ENCODE data around the gene SLC12A7.

GRCh38 chr5:1001406-1002270 lies 110.2 kb downstream of the SLC12A7 start:
- TF ChIP-seq, protein P1, sequence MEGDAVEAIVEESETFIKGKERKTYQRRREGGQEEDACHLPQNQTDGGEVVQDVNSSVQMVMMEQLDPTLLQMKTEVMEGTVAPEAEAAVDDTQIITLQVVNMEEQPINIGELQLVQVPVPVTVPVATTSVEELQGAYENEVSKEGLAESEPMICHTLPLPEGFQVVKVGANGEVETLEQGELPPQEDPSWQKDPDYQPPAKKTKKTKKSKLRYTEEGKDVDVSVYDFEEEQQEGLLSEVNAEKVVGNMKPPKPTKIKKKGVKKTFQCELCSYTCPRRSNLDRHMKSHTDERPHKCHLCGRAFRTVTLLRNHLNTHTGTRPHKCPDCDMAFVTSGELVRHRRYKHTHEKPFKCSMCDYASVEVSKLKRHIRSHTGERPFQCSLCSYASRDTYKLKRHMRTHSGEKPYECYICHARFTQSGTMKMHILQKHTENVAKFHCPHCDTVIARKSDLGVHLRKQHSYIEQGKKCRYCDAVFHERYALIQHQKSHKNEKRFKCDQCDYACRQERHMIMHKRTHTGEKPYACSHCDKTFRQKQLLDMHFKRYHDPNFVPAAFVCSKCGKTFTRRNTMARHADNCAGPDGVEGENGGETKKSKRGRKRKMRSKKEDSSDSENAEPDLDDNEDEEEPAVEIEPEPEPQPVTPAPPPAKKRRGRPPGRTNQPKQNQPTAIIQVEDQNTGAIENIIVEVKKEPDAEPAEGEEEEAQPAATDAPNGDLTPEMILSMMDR (IDR thresholded peaks at IDR 0.05), result no peak
- no peak for TF ChIP-seq POLR2A (IDR thresholded peaks at IDR 0.05)
